ENCODE measurements around the gene MED12. TPM values are rescaled to one million over a fixed set of nuclear protein-coding genes. Genes with fewer than 3 reads are reported as not detected.

Gene MED12
- total and polyA plus RNA-seq, 2 of the 8 experiments (the other 6 are each of a cell fraction or from before 2014, with no cell fraction given), result 19.4 to 48.9 TPM

GRCh38 chrX:71154641-71155040, 36.2 kb downstream of the MED12 start (continued):
- no peak for TF ChIP-seq RBBP5 (IDR thresholded peaks at IDR 0.05; ENCODE audit: borderline replicate concordance, low read depth, low read length)

Data from H1 (cell line).